HAP-1 (cell line): ENCODE results near the gene IBTK.
"Not testable (repeated sequence)": the region's sequence is repeated elsewhere in the genome, so short reads cannot be mapped to it uniquely, and the experiment has no call there.

ENCODE experiments used
- DNase-seq, 2 experiments: peaks; one replicate each; pipeline ENCODE4 v3.0.0-alpha.2; 2016 to 2020; ENCODE audit warnings: low spot score in 2 of 2
- H3K27me3 ChIP-seq: fragments of 250-450 bp; sonication (Bioruptor Pico); 2 replicates; pipeline ENCODE4 v1.5.1; 2020; ENCODE audit warnings: low read depth, mild to moderate bottlenecking, moderate library complexity
- H3K36me3 ChIP-seq: fragments of 250-450 bp; sonication (Bioruptor Pico); replicated peaks from 2 replicates; pipeline ENCODE4 v1.5.1; 2020; ENCODE audit warnings: mild to moderate bottlenecking
- H3K4me1 ChIP-seq: fragments of 250-450 bp; sonication (Bioruptor Pico); 2 replicates; pipeline ENCODE4 v1.5.1; 2020; ENCODE audit warnings: mild to moderate bottlenecking
- H3K4me3 ChIP-seq: fragments of 250-450 bp; sonication (Bioruptor Pico); 2 replicates; pipeline ENCODE4 v1.5.1; 2020; ENCODE audit warnings: mild to moderate bottlenecking, moderate library complexity
- H3K9me3 ChIP-seq: fragments of 250-450 bp; sonication (Bioruptor Pico); 2 replicates; pipeline ENCODE4 v1.5.1; 2020; ENCODE audit warnings: mild to moderate bottlenecking, moderate library complexity
- in situ Hi-C: fragments of 300-500 bp; cut with MboI; formaldehyde crosslinking; loops from 3 replicates; pipeline ENCODE4 v1.14.3; 2020; ENCODE audit warnings: low sequenced_read_pairs, inconsistent platforms, mixed read lengths

IBTK gene

GRCh38 chr6:82259389-82259788, 11.8 kb upstream of the IBTK start:
- Histone ChIP-seq H3K4me3 (no peak overlapping the region), H3K27me3 (no peaks in the 10 kb centered on the region), H3K4me1 (peaks cover 3% of the 10 kb centered on the region; the same call in 1 of the 2 replicates), H3K9me3 (no peaks in the 10 kb centered on the region), H3K36me3 (no peaks in the 10 kb centered on the region)
- in situ Hi-C loops, result loop anchor here (25.0 kb wide), 1 partner anchor 328 kb away; no protein-coding TSS in a partner anchor
- DNase-seq, result no peak

DNA sequence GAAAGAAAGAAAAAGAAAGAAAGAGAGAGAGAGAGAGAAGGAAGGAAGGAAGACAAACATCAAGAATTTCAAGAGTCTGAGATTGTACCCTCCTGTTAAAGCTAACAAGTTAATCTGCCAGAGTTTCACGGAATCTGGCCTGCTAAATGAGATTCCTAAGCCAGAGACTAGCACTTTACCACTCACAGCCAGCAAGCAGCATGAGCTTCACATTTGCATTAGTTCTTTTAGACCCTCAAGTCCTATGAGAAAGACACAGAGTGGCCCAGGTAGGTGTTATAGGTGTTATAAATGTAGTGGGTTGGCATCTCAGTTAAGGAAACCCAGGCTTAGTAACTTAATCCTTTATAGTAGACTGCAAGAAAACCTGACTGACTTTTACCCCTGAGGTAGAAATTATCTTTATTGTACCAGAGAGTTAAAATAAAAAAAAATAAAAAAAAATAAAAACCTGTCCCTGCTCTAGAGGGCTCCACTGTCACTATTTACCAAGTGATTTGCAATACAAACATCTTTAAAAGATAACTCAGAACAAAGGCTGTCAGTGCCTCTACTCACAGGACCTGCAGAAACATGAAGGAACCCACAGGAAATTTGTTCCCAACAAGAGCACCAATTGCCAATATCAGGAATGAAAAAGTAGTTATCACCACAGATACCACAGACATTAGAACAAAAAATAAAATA, 9.7 kb upstream of the IBTK start:
- Histone ChIP-seq H3K27me3 (no peaks in the 10 kb centered on the region), H3K36me3 (no peaks in the 10 kb centered on the region), H3K4me3 (no peak overlapping the region), H3K4me1 (peaks cover 3% of the 10 kb centered on the region; the same call in 1 of the 2 replicates), H3K9me3 (no peaks in the 10 kb centered on the region)
- no peak for DNase-seq
- in situ Hi-C loops, result loop anchor here (25.0 kb wide), 1 partner anchor 330 kb away; no protein-coding TSS in a partner anchor

DNA sequence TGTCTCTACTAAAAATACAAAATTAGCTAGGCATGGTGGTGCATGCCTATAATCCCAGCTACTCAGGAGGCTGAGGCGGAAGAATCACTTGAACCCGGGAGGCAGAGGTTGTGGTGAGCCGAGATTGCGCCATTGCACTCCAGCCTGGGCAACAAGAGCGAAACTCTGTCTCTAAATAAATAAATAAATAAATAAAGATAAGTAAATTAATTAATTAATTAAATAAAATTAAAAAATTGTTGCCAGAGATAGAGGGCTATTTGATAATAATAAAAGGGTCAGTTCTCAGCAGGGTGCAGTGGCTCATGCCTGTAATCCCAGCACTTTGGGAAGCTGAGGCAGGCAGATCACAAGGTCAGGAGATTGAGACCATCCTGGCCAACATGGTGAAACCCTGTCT, 7.2 kb upstream of the IBTK start:
- in situ Hi-C loops, result loop anchor here (25.0 kb wide), 1 partner anchor 333 kb away; no protein-coding TSS in a partner anchor
- H3K9me3 ChIP-seq, H3K27me3 ChIP-seq, H3K4me1 ChIP-seq, H3K36me3 ChIP-seq, DNase-seq, H3K4me3 ChIP-seq: not testable (repeated sequence)

- Histone ChIP-seq H3K27me3 (no peaks in the 10 kb centered on the region), H3K4me3 (no peak overlapping the region), H3K36me3 (no peaks in the 10 kb centered on the region), H3K9me3 (no peaks in the 10 kb centered on the region), H3K4me1 (peaks cover 5% of the 10 kb centered on the region)
- peak in 1 of 2 experiments; percentile 46 for DNase-seq
- in situ Hi-C loops, result loop anchor here (25.0 kb wide), 1 partner anchor 335 kb away; no protein-coding TSS in a partner anchor
Measured at GRCh38 chr6:82251942-82252341, 4.4 kb upstream of the IBTK start.

- no peaks in the 10 kb centered on the region for H3K27me3 ChIP-seq
- in situ Hi-C loops, result loop anchor here (10.0 to 25.0 kb wide), 2 partner anchors 338 to 805 kb away; no protein-coding TSS in a partner anchor
- DNase-seq, result no peak
- peaks cover 3% of the 10 kb centered on the region for H3K36me3 ChIP-seq
- H3K9me3 ChIP-seq, result no peaks in the 10 kb centered on the region
- peaks cover 21% of the 10 kb centered on the region for H3K4me1 ChIP-seq
- no peak overlapping the region for H3K4me3 ChIP-seq
Measured at GRCh38 chr6:82249381-82250253, 2.1 kb upstream of the IBTK start.

DNA sequence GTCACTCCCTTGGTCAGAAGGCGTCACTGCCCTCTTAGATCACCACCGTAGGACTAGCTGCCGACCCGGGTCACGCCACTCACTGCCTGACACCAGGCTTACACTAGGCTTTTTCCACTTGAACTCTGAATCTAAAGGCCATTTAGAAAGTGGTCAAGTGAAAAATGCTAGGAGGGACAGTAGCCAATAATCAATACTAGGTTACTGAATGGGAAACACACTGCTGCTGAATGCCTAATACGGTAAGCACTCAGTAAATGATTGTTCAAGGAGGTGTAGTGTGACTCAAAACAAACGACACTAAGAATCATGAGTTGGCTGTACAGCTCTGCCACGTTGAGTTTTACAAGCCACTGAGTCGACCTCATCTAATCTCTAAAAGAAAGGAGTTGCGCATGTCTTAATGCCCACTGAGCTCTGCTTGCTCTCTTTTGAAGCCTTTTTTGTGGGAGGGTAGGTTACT, 760 bp upstream of the IBTK start:
- peaks cover 29% of the 10 kb centered on the region for H3K4me1 ChIP-seq
- H3K36me3 ChIP-seq, result peaks cover 7% of the 10 kb centered on the region
- H3K9me3 ChIP-seq, result no peaks in the 10 kb centered on the region
- no peaks in the 10 kb centered on the region for H3K27me3 ChIP-seq
- in situ Hi-C loops, result loop anchor here (10.0 kb wide), 1 partner anchor 806 kb away; no protein-coding TSS in a partner anchor
- peak in 1 of 2 experiments; percentile 73 for DNase-seq
- H3K4me3 ChIP-seq, result peak overlapping the region; percentile 68

- Histone ChIP-seq H3K9me3 (no peaks in the 10 kb centered on the region), H3K4me1 (peaks cover 29% of the 10 kb centered on the region), H3K36me3 (peaks cover 7% of the 10 kb centered on the region), H3K4me3 (peak overlapping the region; percentile 68), H3K27me3 (no peaks in the 10 kb centered on the region)
- peak; percentile 77 to 83 for DNase-seq
- in situ Hi-C loops, result loop anchor here (10.0 kb wide), 1 partner anchor 808 kb away; no protein-coding TSS in a partner anchor
Measured at GRCh38 chr6:82246802-82247504, 591 bp downstream of the IBTK start.

GRCh38 chr6:82246370-82246769, 1.2 kb downstream of the IBTK start:
- Histone ChIP-seq H3K27me3 (no peaks in the 10 kb centered on the region), H3K36me3 (peaks cover 7% of the 10 kb centered on the region), H3K9me3 (no peaks in the 10 kb centered on the region), H3K4me1 (peaks cover 29% of the 10 kb centered on the region), H3K4me3 (peak overlapping the region; percentile 68)
- in situ Hi-C loops, result loop anchor here (10.0 kb wide), 1 partner anchor 808 kb away; no protein-coding TSS in a partner anchor
- peak in 1 of 2 experiments; percentile 14 for DNase-seq

DNA sequence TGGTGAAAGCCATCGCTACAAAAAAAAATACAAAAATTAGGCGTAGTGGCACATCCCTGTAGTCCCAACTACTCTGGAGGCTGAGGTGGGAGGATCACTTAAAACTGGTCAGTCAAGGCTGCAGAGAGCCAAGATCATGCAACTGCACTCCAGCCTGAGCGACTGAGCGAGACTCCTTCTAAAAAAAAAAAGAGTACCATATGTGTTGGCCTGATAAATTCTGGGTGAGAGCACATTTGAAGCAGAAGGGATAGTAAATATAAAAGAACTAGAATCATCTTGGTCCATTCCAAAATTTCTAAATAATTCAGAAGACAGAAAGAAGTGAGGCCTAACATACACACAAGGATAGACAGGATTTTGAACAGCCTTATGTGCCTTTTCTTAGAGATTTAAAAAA, 2.2 kb downstream of the IBTK start:
- H3K4me3 ChIP-seq, result no peak overlapping the region
- no peaks in the 10 kb centered on the region for H3K9me3 ChIP-seq
- peaks cover 38% of the 10 kb centered on the region for H3K4me1 ChIP-seq
- DNase-seq, result no peak
- peaks cover 7% of the 10 kb centered on the region for H3K36me3 ChIP-seq
- H3K27me3 ChIP-seq, result no peaks in the 10 kb centered on the region
- in situ Hi-C loops, result loop anchor here (10.0 kb wide), 1 partner anchor 809 kb away; no protein-coding TSS in a partner anchor

DNA sequence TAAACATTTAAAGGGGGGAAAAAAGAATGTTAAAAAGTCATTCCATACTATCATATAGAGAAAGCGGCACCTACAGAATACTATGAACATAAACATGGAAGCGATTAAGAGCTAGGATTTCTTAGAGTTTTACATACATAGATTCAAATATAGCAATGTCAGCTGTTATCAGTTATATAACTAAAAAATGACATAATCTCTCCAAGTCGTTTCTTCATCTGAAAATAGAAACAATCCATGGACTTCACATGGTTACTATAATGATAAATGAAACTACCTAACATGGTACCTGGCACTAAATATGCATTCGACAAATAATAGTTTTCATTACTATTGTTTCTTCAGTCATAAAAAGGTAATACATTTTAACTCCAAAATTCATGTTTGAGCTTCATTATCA, 3.7 kb downstream of the IBTK start:
- Histone ChIP-seq H3K4me3 (no peak overlapping the region), H3K27me3 (no peaks in the 10 kb centered on the region), H3K4me1 (peaks cover 43% of the 10 kb centered on the region), H3K9me3 (no peaks in the 10 kb centered on the region), H3K36me3 (peaks cover 7% of the 10 kb centered on the region)
- DNase-seq, result no peak
- in situ Hi-C loops, result loop anchor here (10.0 kb wide), 1 partner anchor 811 kb away; no protein-coding TSS in a partner anchor

GRCh38 chr6:82240186-82240585, 7.4 kb downstream of the IBTK start:
- H3K27me3 ChIP-seq, result no peaks in the 10 kb centered on the region
- H3K4me1 ChIP-seq, result peaks cover 27% of the 10 kb centered on the region
- peak; percentile 49 to 66 for DNase-seq
- peaks cover 15% of the 10 kb centered on the region for H3K36me3 ChIP-seq
- H3K4me3 ChIP-seq, result no peak overlapping the region
- in situ Hi-C loops, result loop anchor here (10.0 kb wide), 1 partner anchor 815 kb away; no protein-coding TSS in a partner anchor
- no peaks in the 10 kb centered on the region for H3K9me3 ChIP-seq

- peaks cover 22% of the 10 kb centered on the region for H3K4me1 ChIP-seq
- no peaks in the 10 kb centered on the region for H3K9me3 ChIP-seq
- in situ Hi-C loops, result no loop called here
- DNase-seq, result no peak
- H3K36me3 ChIP-seq, result peaks cover 12% of the 10 kb centered on the region; the same call in 1 of the 2 replicates
- no peak overlapping the region for H3K4me3 ChIP-seq
- no peaks in the 10 kb centered on the region for H3K27me3 ChIP-seq
Measured at GRCh38 chr6:82239597-82239996, 7.9 kb downstream of the IBTK start.

DNA sequence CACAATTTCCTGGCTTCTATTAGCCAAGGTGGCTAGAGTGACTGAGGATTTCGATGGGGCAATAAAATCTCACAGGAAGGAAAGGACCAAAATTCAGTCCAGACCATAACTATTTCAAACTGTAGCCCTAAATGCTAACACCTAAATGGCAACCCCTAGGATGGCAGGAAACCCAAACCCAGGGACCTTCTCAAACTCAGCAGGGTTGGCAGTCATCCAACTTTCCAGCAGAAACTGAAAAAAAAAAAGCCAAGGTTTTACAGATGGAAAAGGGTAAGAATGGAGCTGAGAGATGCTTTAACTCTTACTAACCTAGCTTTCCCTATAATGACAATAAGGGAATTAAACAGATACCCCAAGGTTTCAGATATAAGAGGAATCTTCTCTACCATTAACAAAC, 10.5 kb downstream of the IBTK start:
- Histone ChIP-seq H3K9me3 (no peaks in the 10 kb centered on the region), H3K4me3 (no peak overlapping the region), H3K27me3 (no peaks in the 10 kb centered on the region), H3K4me1 (peaks cover 14% of the 10 kb centered on the region), H3K36me3 (peaks cover 15% of the 10 kb centered on the region)
- DNase-seq, result no peak
- in situ Hi-C loops, result no loop called here
